Ovary (tissue), 3 donors: ENCODE measurements around the gene CFAP20.

Experiments
- POLR2A ChIP-seq: fragments of 450-650 bp; IDR thresholded peaks from one replicate; pipeline ENCODE4 v1.6.1; 2017; ENCODE audit warnings: antibody characterized with exemption, mild to moderate bottlenecking, moderate library complexity
- TF ChIP-seq, protein P1 (sequence below), 3 donors: fragments of 450-650 bp in 2 of 3; fragments of 200-600 bp in 1 of 3; IDR thresholded peaks; one replicate each; pipeline versions ENCODE4 v1.5.1 to v1.8.0; 2016 to 2022; ENCODE audit warnings: antibody characterized with exemption in 3 of 3, mild to moderate bottlenecking in 1 of 3
- donor health status: DM: no; HTN: no; CAD: no.

DNA sequence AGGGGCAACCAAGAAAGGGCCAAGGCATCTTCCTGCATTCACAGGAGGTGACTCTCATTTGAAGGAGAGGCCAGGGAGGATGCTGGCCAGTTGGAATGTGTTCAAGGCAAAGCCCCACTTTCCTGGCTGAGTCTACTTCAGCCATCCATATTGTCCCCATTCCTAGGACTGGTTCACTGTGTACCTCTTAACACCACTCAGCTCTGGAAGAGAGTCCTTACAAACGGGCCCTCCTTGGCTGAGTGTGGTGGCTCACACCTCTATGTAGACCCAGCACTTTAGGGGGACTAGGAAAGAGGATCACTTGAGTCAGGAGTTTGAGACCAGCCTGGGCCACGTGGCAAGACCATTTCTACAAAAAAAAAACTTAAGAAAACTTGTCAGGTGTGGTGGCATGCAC is 28.1 kb upstream of the CFAP20 start:
- TF ChIP-seq, protein P1, sequence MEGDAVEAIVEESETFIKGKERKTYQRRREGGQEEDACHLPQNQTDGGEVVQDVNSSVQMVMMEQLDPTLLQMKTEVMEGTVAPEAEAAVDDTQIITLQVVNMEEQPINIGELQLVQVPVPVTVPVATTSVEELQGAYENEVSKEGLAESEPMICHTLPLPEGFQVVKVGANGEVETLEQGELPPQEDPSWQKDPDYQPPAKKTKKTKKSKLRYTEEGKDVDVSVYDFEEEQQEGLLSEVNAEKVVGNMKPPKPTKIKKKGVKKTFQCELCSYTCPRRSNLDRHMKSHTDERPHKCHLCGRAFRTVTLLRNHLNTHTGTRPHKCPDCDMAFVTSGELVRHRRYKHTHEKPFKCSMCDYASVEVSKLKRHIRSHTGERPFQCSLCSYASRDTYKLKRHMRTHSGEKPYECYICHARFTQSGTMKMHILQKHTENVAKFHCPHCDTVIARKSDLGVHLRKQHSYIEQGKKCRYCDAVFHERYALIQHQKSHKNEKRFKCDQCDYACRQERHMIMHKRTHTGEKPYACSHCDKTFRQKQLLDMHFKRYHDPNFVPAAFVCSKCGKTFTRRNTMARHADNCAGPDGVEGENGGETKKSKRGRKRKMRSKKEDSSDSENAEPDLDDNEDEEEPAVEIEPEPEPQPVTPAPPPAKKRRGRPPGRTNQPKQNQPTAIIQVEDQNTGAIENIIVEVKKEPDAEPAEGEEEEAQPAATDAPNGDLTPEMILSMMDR (IDR thresholded peaks at IDR 0.05): no peak
- no peak for TF ChIP-seq POLR2A
